GM12874 (cell line): ENCODE measurements around the gene BTNL3.

Experiments
- CTCF ChIP-seq: IDR thresholded peaks from 2 replicates; pipeline ENCODE4 v1.5.1; 2011; ENCODE audit warnings: low read depth, mild to moderate bottlenecking, control low read depth, low read length, moderate library complexity; ENCODE audit not compliant: insufficient read depth

The BTNL3 gene

GRCh38 chr5:180974612-180975315 is 13.9 kb upstream of the BTNL3 start:
- TF ChIP-seq CTCF = no peak

GRCh38 chr5:180975338-180975737 is 13.3 kb upstream of the BTNL3 start:
- no peak for TF ChIP-seq CTCF

- no peak for TF ChIP-seq CTCF
Observed at GRCh38 chr5:180976518-180976917, 12.1 kb upstream of the BTNL3 start.

- no peak for TF ChIP-seq CTCF
Observed at GRCh38 chr5:180977852-180978251, 10.8 kb upstream of the BTNL3 start.

- no peak for TF ChIP-seq CTCF
Observed at GRCh38 chr5:180982008-180982741, 6.5 kb upstream of the BTNL3 start.

- no peak for TF ChIP-seq CTCF
Observed at GRCh38 chr5:180988016-180988415, 630 bp upstream of the BTNL3 start.

GRCh38 chr5:180990086-180990881 is 1.6 kb downstream of the BTNL3 start:
- TF ChIP-seq CTCF = no peak
